HCT116 (cell line): ENCODE measurements around the gene KRTAP19-3. TPM values are rescaled to one million over a fixed set of nuclear protein-coding genes. Genes with fewer than 3 reads are reported as not detected.

Source experiments
- ATAC-seq: fragments of 200-7000 bp; cut with Tn5 transposase; 2 replicates; pipeline ENCODE4 v1.9.1; 2020; ENCODE audit warnings: mild to moderate bottlenecking, moderate library complexity
- BruUV-seq: library from RNA; stranded (reverse); fragments of 400-500 nt; replicated peaks from 2 replicates; lab custom pipeline; 2021; lab: Mats Ljungman, UMichigan
- CTCF ChIA-PET: fragments of 300-600 bp; sonication (Branson Sonifier 250); formaldehyde crosslinking; loops from one replicate; lab custom pipeline; 2021; ENCODE audit warnings: antibody characterized with exemption; lab: Charles Lee
- POLR2A ChIA-PET: fragments of 300-600, 350-600 bp; sonication (Branson Sonifier 250); formaldehyde crosslinking; loops from one replicate; lab custom pipeline; 2021; ENCODE audit warnings: antibody characterized with exemption; lab: Charles Lee
- RAD21 ChIA-PET, 2 experiments: fragments of 300-600 bp; sonication (Branson Sonifier 250); formaldehyde crosslinking; loops; one replicate each; lab custom pipeline; 2023; ENCODE audit warnings: low total read pairs in 2 of 2; ENCODE audit not compliant: uncharacterized antibody in 2 of 2, unreplicated experiment in 2 of 2, low non-redundant PET in 1 of 2; lab: Charles Lee
- DNase-seq: peaks from one replicate; pipeline ENCODE4 v3.0.0-alpha.2; 2010; ENCODE audit warnings: low read depth, low spot score
- H2AFZ ChIP-seq: fragments of 200-600 bp; shearing (Covaris generic), sonication (generic); 2 replicates; pipeline ENCODE4 v1.6.1; 2017; ENCODE audit warnings: low read depth, mixed run types, mixed read lengths, antibody characterized with exemption, low read length; ENCODE audit not compliant: poor library complexity, severe bottlenecking
- H3K27ac ChIP-seq: 2 replicates; pipeline ENCODE4 v1.5.1; 2012; ENCODE audit warnings: low read depth, low read length
- H3K27me3 ChIP-seq: fragments of 200-600 bp; sonication (generic); 2 replicates; pipeline ENCODE4 v1.6.1; 2016; ENCODE audit warnings: mixed run types, low read length, mixed read lengths; ENCODE audit not compliant: insufficient read depth
- H3K36me3 ChIP-seq, 2 experiments: fragments of 200-500 bp in 1 of 2; fragments of 200-600 bp in 1 of 2; sonication (Bioruptor generic) in 1 of 2; sonication (generic) in 1 of 2; 2 replicates each; pipeline versions ENCODE4 v1.5.1 to v1.6.1; 2014 to 2016; ENCODE audit warnings: low read length in 2 of 2, inconsistent platforms in 1 of 2, mixed read lengths in 1 of 2, mixed run types in 1 of 2; ENCODE audit not compliant: insufficient read depth in 2 of 2, control insufficient read depth in 1 of 2
- H3K4me1 ChIP-seq, 2 experiments: fragments of 200-600 bp in 1 of 2; sonication (generic) in 1 of 2; 2 replicates each; pipeline versions ENCODE4 v1.5.1 to v1.6.1; 2012 to 2017; ENCODE audit warnings: low read length in 2 of 2, inconsistent platforms in 1 of 2, mild to moderate bottlenecking in 1 of 2, mixed read lengths in 1 of 2, mixed run types in 1 of 2, moderate library complexity in 1 of 2; ENCODE audit not compliant: insufficient read depth in 2 of 2, control insufficient read depth in 1 of 2
- H3K4me2 ChIP-seq: fragments of 200-600 bp; sonication (generic); 2 replicates; pipeline ENCODE4 v1.6.1; 2017; ENCODE audit warnings: mixed run types, low read length, mixed read lengths
- H3K4me3 ChIP-seq, 2 experiments: fragments of 200-600 bp in 1 of 2; sonication (generic) in 1 of 2; replicated peaks in 1 of 2; 2 replicates each; pipeline ENCODE4 v1.5.1; 2011 to 2016; ENCODE audit warnings: low read length in 2 of 2, control low read depth in 1 of 2, low read depth in 1 of 2, mild to moderate bottlenecking in 1 of 2, mixed read lengths in 1 of 2, mixed run types in 1 of 2
- H3K79me2 ChIP-seq: fragments of 200-600 bp; sonication (generic); 2 replicates; pipeline ENCODE4 v1.6.1; 2017; ENCODE audit warnings: mild to moderate bottlenecking, mixed run types, low read length, moderate library complexity, mixed read lengths; ENCODE audit not compliant: insufficient read depth
- H3K9ac ChIP-seq: fragments of 200-600 bp; sonication (generic); 2 replicates; pipeline ENCODE4 v1.6.1; 2016; ENCODE audit warnings: low read length, mixed read lengths
- H3K9me2 ChIP-seq: fragments of 200-600 bp; sonication (generic), shearing (Covaris generic); 2 replicates; pipeline ENCODE4 v1.6.1; 2017; ENCODE audit warnings: mixed run types, mild to moderate bottlenecking, moderate library complexity; ENCODE audit not compliant: insufficient read depth
- H3K9me3 ChIP-seq, 2 experiments: fragments of 200-500 bp in 1 of 2; fragments of 200-600 bp in 1 of 2; sonication (Bioruptor generic) in 1 of 2; sonication (generic) in 1 of 2; 2 replicates each; pipeline ENCODE4 v1.6.1; 2014 to 2017; ENCODE audit warnings: low read length in 2 of 2, mixed read lengths in 2 of 2, inconsistent platforms in 1 of 2, low read depth in 1 of 2, mild to moderate bottlenecking in 1 of 2, mixed run types in 1 of 2, moderate library complexity in 1 of 2; ENCODE audit not compliant: control insufficient read depth in 1 of 2, insufficient read depth in 1 of 2
- H4K20me1 ChIP-seq: fragments of 200-600 bp; sonication (generic), shearing (Covaris generic); 2 replicates; pipeline ENCODE4 v1.6.1; 2017; ENCODE audit warnings: mixed run types, mild to moderate bottlenecking, moderate library complexity; ENCODE audit not compliant: insufficient read depth
- ELF1 ChIP-seq: IDR thresholded peaks from 2 replicates; pipeline ENCODE4 v1.6.1; 2012; ENCODE audit warnings: low read depth, borderline replicate concordance
- EZH2 ChIP-seq: fragments of 200-600 bp; sonication (generic); IDR thresholded peaks from 2 replicates; pipeline ENCODE4 v1.6.1; 2017; ENCODE audit warnings: antibody characterized with exemption, mixed run types
- EZH2phosphoT487 ChIP-seq: fragments of 200-600 bp; IDR thresholded peaks from 2 replicates; pipeline ENCODE4 v1.6.1; 2018; ENCODE audit warnings: antibody characterized with exemption, borderline replicate concordance
- JUND ChIP-seq: IDR thresholded peaks from 2 replicates; pipeline ENCODE4 v1.6.1; 2012
- RAD21 ChIP-seq: IDR thresholded peaks from 2 replicates; pipeline ENCODE4 v1.6.1; 2012; ENCODE audit warnings: low read depth, mild to moderate bottlenecking
- SIN3A ChIP-seq: IDR thresholded peaks from 2 replicates; pipeline ENCODE4 v1.6.1; 2012; ENCODE audit warnings: low read depth
- ZFX ChIP-seq: fragments of 450-650 bp; IDR thresholded peaks from 2 replicates; pipeline ENCODE4 v1.6.1; 2017
- ZNF274 ChIP-seq: fragments of 200-500 bp; sonication (Bioruptor generic); IDR thresholded peaks from 2 replicates; pipeline ENCODE4 v1.6.1; 2014; ENCODE audit warnings: mild to moderate bottlenecking, low read depth, low read length, inconsistent platforms
- intact Hi-C: fragments of 100-400 bp; cut with micrococcal nuclease; formaldehyde crosslinking; loops from 2 replicates; pipeline ENCODE4 v1.10.0; 2022
- total RNA-seq: library from RNA; stranded (reverse); gene quantifications from one replicate; pipeline ENCODE4 v1.2.1, GENCODE V29; 2021; ENCODE audit not compliant: unreplicated experiment
- TF ChIP-seq, protein P1 (sequence below): IDR thresholded peaks from 2 replicates; pipeline ENCODE4 v1.6.1; 2012
- TF ChIP-seq, protein P2 (sequence below), 3 experiments: fragments of 200-600 bp in 1 of 3; sonication (generic) in 1 of 3; IDR thresholded peaks in 2 of 3; conservative IDR thresholded peaks in 1 of 3; 2 replicates each; pipeline ENCODE4 v1.5.1; 2012 to 2017; ENCODE audit warnings: low read depth in 2 of 3, low read length in 2 of 3, antibody characterized with exemption in 1 of 3, borderline replicate concordance in 1 of 3, control low read depth in 1 of 3, mild to moderate bottlenecking in 1 of 3, mixed read lengths in 1 of 3, mixed run types in 1 of 3, moderate library complexity in 1 of 3; ENCODE audit not compliant: insufficient read depth in 1 of 3

The KRTAP19-3 gene
- total RNA-seq, 1 experiment from 2014 or later, result not detected

DNA sequence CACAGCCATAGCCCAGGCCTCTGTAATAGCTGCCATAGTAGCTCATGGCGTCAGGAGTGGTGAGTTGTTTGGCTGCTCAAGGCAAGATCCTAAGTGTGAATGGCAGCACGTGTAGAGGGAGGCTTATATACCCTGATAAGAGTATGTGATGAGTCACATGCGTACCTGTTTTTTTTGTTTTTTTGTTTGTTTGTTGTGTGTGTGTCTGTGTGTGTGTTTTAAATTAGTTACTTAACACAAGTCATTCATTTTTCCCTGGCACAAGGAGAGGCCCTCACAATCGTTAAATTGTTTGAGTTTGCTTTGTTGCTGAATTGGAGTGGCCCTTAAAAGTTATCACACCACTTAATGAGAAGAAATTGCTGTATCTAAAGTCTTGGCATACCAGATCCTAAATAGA lies 5.3 kb upstream of the KRTAP19-3 start, which contains the start of gene KRTAP19-4:
Gene KRTAP19-4 (minus strand): TSS at position 101 of the 400 bp plus-strand sequence. CDS start 55 bp downstream, at position 46.
- ATAC-seq (no peak), DNase-seq (no peak)
- Histone ChIP-seq H2AFZ (no peak within 1 kb of the TSS), H4K20me1 (no peaks in the 10 kb centered on the region), H3K9me3 (peaks cover 11 to 15% of the 10 kb centered on the region in 2 experiments; a peak in 3 of 4 replicates), H3K27me3 (no peaks in the 10 kb centered on the region), H3K4me3 (no peak within 1 kb of the TSS), H3K9ac (no peak within 1 kb of the TSS)
- CTCF ChIA-PET, result no interaction called here
- TF ChIP-seq EZH2 (no peak), RAD21 (no peak), EZH2phosphoT487 (no peak), ZFX (no peak), SIN3A (no peak), ELF1 (no peak), ZNF274 (no peak), JUND (no peak)
- TF ChIP-seq, protein P1, sequence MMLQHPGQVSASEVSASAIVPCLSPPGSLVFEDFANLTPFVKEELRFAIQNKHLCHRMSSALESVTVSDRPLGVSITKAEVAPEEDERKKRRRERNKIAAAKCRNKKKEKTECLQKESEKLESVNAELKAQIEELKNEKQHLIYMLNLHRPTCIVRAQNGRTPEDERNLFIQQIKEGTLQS, result no peak
- TF ChIP-seq, protein P2, sequence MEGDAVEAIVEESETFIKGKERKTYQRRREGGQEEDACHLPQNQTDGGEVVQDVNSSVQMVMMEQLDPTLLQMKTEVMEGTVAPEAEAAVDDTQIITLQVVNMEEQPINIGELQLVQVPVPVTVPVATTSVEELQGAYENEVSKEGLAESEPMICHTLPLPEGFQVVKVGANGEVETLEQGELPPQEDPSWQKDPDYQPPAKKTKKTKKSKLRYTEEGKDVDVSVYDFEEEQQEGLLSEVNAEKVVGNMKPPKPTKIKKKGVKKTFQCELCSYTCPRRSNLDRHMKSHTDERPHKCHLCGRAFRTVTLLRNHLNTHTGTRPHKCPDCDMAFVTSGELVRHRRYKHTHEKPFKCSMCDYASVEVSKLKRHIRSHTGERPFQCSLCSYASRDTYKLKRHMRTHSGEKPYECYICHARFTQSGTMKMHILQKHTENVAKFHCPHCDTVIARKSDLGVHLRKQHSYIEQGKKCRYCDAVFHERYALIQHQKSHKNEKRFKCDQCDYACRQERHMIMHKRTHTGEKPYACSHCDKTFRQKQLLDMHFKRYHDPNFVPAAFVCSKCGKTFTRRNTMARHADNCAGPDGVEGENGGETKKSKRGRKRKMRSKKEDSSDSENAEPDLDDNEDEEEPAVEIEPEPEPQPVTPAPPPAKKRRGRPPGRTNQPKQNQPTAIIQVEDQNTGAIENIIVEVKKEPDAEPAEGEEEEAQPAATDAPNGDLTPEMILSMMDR (IDR thresholded peaks at IDR 0.05 in 2 of 3, conservative IDR thresholded peaks at IDR 0.05 in 1 of 3; ENCODE audit: borderline replicate concordance in 1 of 3, insufficient read depth in 1 of 3, low read depth in 2 of 3, low read length in 2 of 3), result no peak
- TF ChIP-seq, all 23 proteins: peak for 0
- Histone ChIP-seq H3K4me2 (no peak within 1 kb of the TSS), H3K36me3 (no peaks in the 10 kb centered on the region), H3K27ac (no peak within 1 kb of the TSS), H3K79me2 (no peaks in the 10 kb centered on the region), H3K4me1 (no peaks in the 10 kb centered on the region), H3K9me2 (no peaks in the 10 kb centered on the region)
- intact Hi-C loops, result no loop called here
- ChIA-PET RAD21 (no interaction called here), POLR2A (no interaction called here)
- BruUV-seq, result no TSS peak
